Activated CD8-positive, alpha-beta memory T cell treated with anti-CD3 and anti-CD28 coated beads, Interleukin-2, amount 50 U/mL, for 24 hours (primary cell): ENCODE data around the gene NDRG4.

Experiments used
- DNase-seq: peaks from one replicate; pipeline ENCODE4 v3.0.0-alpha.2; 2020; ENCODE audit errors: extremely low read depth

Gene NDRG4

GRCh38 chr16:58499615-58500351, at the start of gene NDRG4:
NDRG4 (plus strand) TSS chr16:58500143; CDS start chr16:58500249, 106 bp downstream.
- no peak for DNase-seq

GRCh38 chr16:58450590-58450989, 49.4 kb upstream of the NDRG4 start:
- no peak for DNase-seq

GRCh38 chr16:58451265-58451689, 48.7 kb upstream of the NDRG4 start:
- DNase-seq, result no peak

GRCh38 chr16:58451945-58452401, 48.0 kb upstream of the NDRG4 start:
- no peak for DNase-seq

GRCh38 chr16:58452640-58453039, 47.3 kb upstream of the NDRG4 start:
- DNase-seq, result no peak

- no peak for DNase-seq
Measured at GRCh38 chr16:58454178-58454577, 45.8 kb upstream of the NDRG4 start.

GRCh38 chr16:58454856-58455255, 45.1 kb upstream of the NDRG4 start:
- DNase-seq, result no peak

GRCh38 chr16:58455750-58456149, 44.2 kb upstream of the NDRG4 start:
- DNase-seq, result no peak

GRCh38 chr16:58456193-58456592, 43.8 kb upstream of the NDRG4 start:
- DNase-seq, result no peak

- no peak for DNase-seq
Measured at GRCh38 chr16:58458606-58459343, 41.2 kb upstream of the NDRG4 start.

GRCh38 chr16:58459344-58460218, 40.4 kb upstream of the NDRG4 start:
- peak; percentile 21 for DNase-seq

- no peak for DNase-seq
Measured at GRCh38 chr16:58460219-58460610, 39.7 kb upstream of the NDRG4 start.

- DNase-seq, result no peak
Measured at GRCh38 chr16:58461056-58461455, 38.9 kb upstream of the NDRG4 start.

- no peak for DNase-seq
Measured at GRCh38 chr16:58461640-58462039, 38.3 kb upstream of the NDRG4 start.

- no peak for DNase-seq
Measured at GRCh38 chr16:58462089-58462488, 37.9 kb upstream of the NDRG4 start.

- no peak for DNase-seq
Measured at GRCh38 chr16:58462499-58462996, 37.4 kb upstream of the NDRG4 start.

- DNase-seq, result no peak
Measured at GRCh38 chr16:58462997-58463941, 36.7 kb upstream of the NDRG4 start.

GRCh38 chr16:58464047-58464915, 35.7 kb upstream of the NDRG4 start:
- no peak for DNase-seq

- DNase-seq, result no peak
Measured at GRCh38 chr16:58464916-58465731, 34.8 kb upstream of the NDRG4 start.
